GM12878 (cell line): ENCODE data around the gene CDH2.

ENCODE experiments used
- EZH2 ChIP-seq: IDR thresholded peaks from 2 replicates; pipeline ENCODE4 v1.6.1; 2012; ENCODE audit warnings: low read depth, mild to moderate bottlenecking, control low read depth, inconsistent platforms, low read length, borderline replicate concordance; ENCODE audit not compliant: control insufficient read depth
- FOXK2 ChIP-seq: fragments of 450-650 bp; IDR thresholded peaks from 2 replicates; pipeline ENCODE4 v1.6.1; 2017; ENCODE audit warnings: mild to moderate bottlenecking, moderate library complexity
- MYC ChIP-seq: IDR thresholded peaks from 2 replicates; pipeline ENCODE4 v1.6.1; 2011; ENCODE audit warnings: mild to moderate bottlenecking, low read length, moderate library complexity, inconsistent platforms; ENCODE audit not compliant: insufficient read depth, insufficient replicate concordance, insufficient read length, severe bottlenecking
- POLR2A ChIP-seq: IDR thresholded peaks from 2 replicates; pipeline ENCODE4 v1.6.1; 2011; ENCODE audit warnings: low read depth, mild to moderate bottlenecking, low read length
- SMC3 ChIP-seq: IDR thresholded peaks from 2 replicates; pipeline ENCODE4 v1.6.1; 2011; ENCODE audit warnings: low read length, improper control_type of control experiment, borderline replicate concordance
- TF ChIP-seq, protein P1 (sequence below), 3 experiments: IDR thresholded peaks in 2 of 3; conservative IDR thresholded peaks in 1 of 3; 2 replicates each; pipeline ENCODE4 v1.5.1; 2011; ENCODE audit warnings: low read depth in 3 of 3, low read length in 3 of 3, mild to moderate bottlenecking in 3 of 3, control low read depth in 2 of 3, moderate library complexity in 2 of 3, inconsistent platforms in 1 of 3, mixed read lengths in 1 of 3; ENCODE audit not compliant: control insufficient read depth in 2 of 3, insufficient read depth in 1 of 3; ENCODE audit errors: extremely low read depth in 1 of 3
- TF ChIP-seq, protein P2 (sequence below): IDR thresholded peaks from 2 replicates; pipeline ENCODE4 v1.6.1; 2011; ENCODE audit warnings: low read depth, mild to moderate bottlenecking, low read length, moderate library complexity, borderline replicate concordance; ENCODE audit errors: extremely low read depth
- TF ChIP-seq, protein P3 (sequence below): IDR thresholded peaks from 2 replicates; pipeline ENCODE4 v1.6.1; 2012; ENCODE audit warnings: low read depth, low read length, improper control_type of control experiment
- TF ChIP-seq, protein P4 (sequence below): IDR thresholded peaks from 2 replicates; pipeline ENCODE4 v1.6.1; 2011; ENCODE audit warnings: borderline replicate concordance, low read depth, mild to moderate bottlenecking, moderate library complexity, low read length; ENCODE audit not compliant: insufficient read depth, poor library complexity, severe bottlenecking

DNA sequence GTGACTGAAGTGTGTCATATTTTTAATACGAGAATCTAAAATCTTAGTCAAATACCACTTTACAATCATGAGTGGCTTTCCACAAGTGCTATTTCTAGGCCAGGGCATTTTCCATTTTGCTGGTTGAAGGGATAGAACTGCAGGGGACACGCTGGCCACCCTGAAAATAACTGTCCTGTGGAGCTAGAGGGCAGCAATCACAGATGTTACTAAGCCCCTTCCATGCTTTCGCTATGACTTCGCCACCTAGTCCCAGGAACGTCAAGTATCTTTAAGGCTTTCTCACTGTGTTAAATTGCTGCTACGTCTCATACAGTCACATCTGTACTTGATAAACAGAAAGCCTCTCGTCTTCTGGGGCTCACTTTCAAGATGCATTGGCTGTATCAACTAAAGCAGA lies 171.8 kb downstream of the CDH2 start:
- TF ChIP-seq, protein P1, sequence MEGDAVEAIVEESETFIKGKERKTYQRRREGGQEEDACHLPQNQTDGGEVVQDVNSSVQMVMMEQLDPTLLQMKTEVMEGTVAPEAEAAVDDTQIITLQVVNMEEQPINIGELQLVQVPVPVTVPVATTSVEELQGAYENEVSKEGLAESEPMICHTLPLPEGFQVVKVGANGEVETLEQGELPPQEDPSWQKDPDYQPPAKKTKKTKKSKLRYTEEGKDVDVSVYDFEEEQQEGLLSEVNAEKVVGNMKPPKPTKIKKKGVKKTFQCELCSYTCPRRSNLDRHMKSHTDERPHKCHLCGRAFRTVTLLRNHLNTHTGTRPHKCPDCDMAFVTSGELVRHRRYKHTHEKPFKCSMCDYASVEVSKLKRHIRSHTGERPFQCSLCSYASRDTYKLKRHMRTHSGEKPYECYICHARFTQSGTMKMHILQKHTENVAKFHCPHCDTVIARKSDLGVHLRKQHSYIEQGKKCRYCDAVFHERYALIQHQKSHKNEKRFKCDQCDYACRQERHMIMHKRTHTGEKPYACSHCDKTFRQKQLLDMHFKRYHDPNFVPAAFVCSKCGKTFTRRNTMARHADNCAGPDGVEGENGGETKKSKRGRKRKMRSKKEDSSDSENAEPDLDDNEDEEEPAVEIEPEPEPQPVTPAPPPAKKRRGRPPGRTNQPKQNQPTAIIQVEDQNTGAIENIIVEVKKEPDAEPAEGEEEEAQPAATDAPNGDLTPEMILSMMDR (IDR thresholded peaks at IDR 0.05 in 2 of 3, conservative IDR thresholded peaks at IDR 0.05 in 1 of 3; ENCODE audit: control insufficient read depth in 2 of 3, extremely low read depth in 1 of 3, insufficient read depth in 1 of 3, low read depth in 3 of 3, low read length in 3 of 3): no peak
- TF ChIP-seq, protein P2, sequence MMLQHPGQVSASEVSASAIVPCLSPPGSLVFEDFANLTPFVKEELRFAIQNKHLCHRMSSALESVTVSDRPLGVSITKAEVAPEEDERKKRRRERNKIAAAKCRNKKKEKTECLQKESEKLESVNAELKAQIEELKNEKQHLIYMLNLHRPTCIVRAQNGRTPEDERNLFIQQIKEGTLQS: no peak
- TF ChIP-seq, protein P3, sequence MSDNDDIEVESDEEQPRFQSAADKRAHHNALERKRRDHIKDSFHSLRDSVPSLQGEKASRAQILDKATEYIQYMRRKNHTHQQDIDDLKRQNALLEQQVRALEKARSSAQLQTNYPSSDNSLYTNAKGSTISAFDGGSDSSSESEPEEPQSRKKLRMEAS: no peak
- no peak for TF ChIP-seq EZH2
- TF ChIP-seq POLR2A: no peak
- no peak for TF ChIP-seq MYC
- TF ChIP-seq FOXK2: no peak
- TF ChIP-seq, protein P4, sequence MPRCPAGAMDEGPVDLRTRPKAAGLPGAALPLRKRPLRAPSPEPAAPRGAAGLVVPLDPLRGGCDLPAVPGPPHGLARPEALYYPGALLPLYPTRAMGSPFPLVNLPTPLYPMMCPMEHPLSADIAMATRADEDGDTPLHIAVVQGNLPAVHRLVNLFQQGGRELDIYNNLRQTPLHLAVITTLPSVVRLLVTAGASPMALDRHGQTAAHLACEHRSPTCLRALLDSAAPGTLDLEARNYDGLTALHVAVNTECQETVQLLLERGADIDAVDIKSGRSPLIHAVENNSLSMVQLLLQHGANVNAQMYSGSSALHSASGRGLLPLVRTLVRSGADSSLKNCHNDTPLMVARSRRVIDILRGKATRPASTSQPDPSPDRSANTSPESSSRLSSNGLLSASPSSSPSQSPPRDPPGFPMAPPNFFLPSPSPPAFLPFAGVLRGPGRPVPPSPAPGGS: no peak
- TF ChIP-seq SMC3: no peak
